Daoy (cell line): ENCODE data around the gene GPR171. TPM values are rescaled to one million over a fixed set of nuclear protein-coding genes. Genes with fewer than 3 reads are reported as not detected.
A peak's percentile ranks its signal among the peaks of the same experiment; 100 is the strongest.

ENCODE experiments used
- DNase-seq: peaks from one replicate; pipeline ENCODE4 v3.0.0-alpha.2; 2015; ENCODE audit warnings: low read depth
- total RNA-seq: library from RNA; depleted of rRNA; stranded (reverse); fragments of >200 nt; shearing (Covaris generic); gene quantifications from 2 replicates; pipeline ENCODE4 v1.2.3, GENCODE V29; 2014; rRNA removed

Gene GPR171
- total RNA-seq, 1 experiment from 2014 or later = not detected

GRCh38 chr3:151178208-151178845, 24.7 kb downstream of the GPR171 start:
- no peak for DNase-seq

- no peak for DNase-seq
These were observed 27.1 kb downstream of the GPR171 start for GRCh38 chr3:151175952-151176351.

GRCh38 chr3:151174351-151174750, 28.7 kb downstream of the GPR171 start:
- DNase-seq = no peak

- peak; percentile 21 for DNase-seq
These were observed 31.8 kb downstream of the GPR171 start for GRCh38 chr3:151171145-151171757.

- peak; percentile 46 for DNase-seq
These were observed 32.9 kb downstream of the GPR171 start for GRCh38 chr3:151169948-151170679.

- DNase-seq = no peak
These were observed 33.6 kb downstream of the GPR171 start for GRCh38 chr3:151169262-151169947.

- DNase-seq = peak; percentile 78
These were observed 34.5 kb downstream of the GPR171 start for GRCh38 chr3:151168269-151169094.

GRCh38 chr3:151166161-151166560, 36.9 kb downstream of the GPR171 start:
- DNase-seq = no peak

GRCh38 chr3:151165226-151165625, 37.8 kb downstream of the GPR171 start:
- DNase-seq = no peak

GRCh38 chr3:151159806-151160205, 43.2 kb downstream of the GPR171 start:
- DNase-seq = no peak

GRCh38 chr3:151156618-151157216, 46.3 kb downstream of the GPR171 start:
- peak; percentile 63 for DNase-seq

GRCh38 chr3:151155409-151156128, 47.4 kb downstream of the GPR171 start:
- DNase-seq = no peak

GRCh38 chr3:151154566-151154965, 48.5 kb downstream of the GPR171 start:
- DNase-seq = no peak

GRCh38 chr3:151152455-151153079, 50.4 kb downstream of the GPR171 start:
- no peak for DNase-seq

Other genes starting within 250 kb of the GPR171 start
- not detected in 2 replicates for gene CLRN1, start 230.5 kb downstream of the GPR171 start, total RNA-seq
- 1.8 and 2.7 TPM in 2 replicates for gene MED12L, start 117.6 kb downstream of the GPR171 start, total RNA-seq
- not detected in 2 replicates for gene P2RY14, start 75.3 kb upstream of the GPR171 start, total RNA-seq
- 0.40 and 0.77 TPM in 2 replicates for gene GPR87, start 113.6 kb upstream of the GPR171 start, total RNA-seq
- gene P2RY13, start 126.3 kb upstream of the GPR171 start, total RNA-seq = not detected in 2 replicates
- not detected in 2 replicates for gene P2RY12, start 181.5 kb upstream of the GPR171 start, total RNA-seq